Bronchial epithelial cell (primary cell): ENCODE results near the gene ADGRA3. TPM values are rescaled to one million over a fixed set of nuclear protein-coding genes. Genes with fewer than 3 reads are reported as not detected.
"Not testable (repeated sequence)": the region's sequence is repeated elsewhere in the genome, so short reads cannot be mapped to it uniquely, and the experiment has no call there.

Source experiments
- DNase-seq: peaks from one replicate; pipeline ENCODE4 v3.0.0-alpha.2; 2010; ENCODE audit warnings: low read depth
- FAIRE-seq: peaks from 2 replicates; lab custom pipeline; 2011; peaks lifted over from hg19 to GRCh38; lab: Jason Lieb, UNC
- H3K27me3 ChIP-seq: 2 replicates; pipeline ENCODE4 v1.5.1; 2011; ENCODE audit warnings: low read length; ENCODE audit not compliant: control insufficient read depth, insufficient read depth
- H3K36me3 ChIP-seq: 2 replicates; pipeline ENCODE4 v1.5.1; 2011; ENCODE audit warnings: low read length; ENCODE audit not compliant: control insufficient read depth, insufficient read depth
- H3K4me3 ChIP-seq: 2 replicates; pipeline ENCODE4 v1.5.1; 2011; ENCODE audit warnings: mild to moderate bottlenecking, low read depth, low read length, control low read depth
- total RNA-seq: library from RNA; depleted of rRNA; stranded (reverse); fragments of >200 nt; gene quantifications from 2 replicates; pipeline ENCODE4 v1.2.1, GENCODE V29; 2014
- TF ChIP-seq, protein P1 (sequence below): IDR thresholded peaks from 2 replicates; pipeline ENCODE4 v1.5.1; 2011; ENCODE audit warnings: mild to moderate bottlenecking, moderate library complexity, low read length, control low read depth, inconsistent platforms; ENCODE audit not compliant: insufficient read depth, severe bottlenecking

The ADGRA3 gene
- total RNA-seq, 1 donor from 2014 or later: 34.2 TPM

DNA sequence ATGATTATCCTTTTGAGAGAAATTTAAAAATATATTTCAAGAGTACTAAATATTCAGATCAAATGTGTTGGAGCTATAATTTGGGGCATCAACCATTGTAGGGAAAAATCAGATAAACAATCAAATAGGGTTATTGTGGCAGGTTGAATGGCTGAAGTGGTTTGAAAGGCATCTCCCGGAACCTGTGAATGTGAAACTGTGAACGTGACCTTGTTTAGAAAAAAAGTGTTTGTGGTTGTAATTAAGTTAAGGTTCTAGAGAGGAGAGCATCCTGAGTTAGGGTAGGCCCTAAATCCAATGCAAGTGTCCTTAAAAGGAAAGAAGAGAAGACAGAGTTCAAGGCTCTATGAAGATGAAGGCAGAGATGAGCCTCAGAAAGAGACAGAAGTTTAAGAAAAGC lies 37.4 kb downstream of the ADGRA3 start:
- no peaks in the 10 kb centered on the region for H3K27me3 ChIP-seq

GRCh38 chr4:22477813-22478182 lies 38.1 kb downstream of the ADGRA3 start:
- H3K27me3 ChIP-seq: no peaks in the 10 kb centered on the region
- FAIRE-seq (no peak), DNase-seq (no peak)
- no peaks in the 10 kb centered on the region for H3K36me3 ChIP-seq
- no peak overlapping the region for H3K4me3 ChIP-seq
- TF ChIP-seq, protein P1, sequence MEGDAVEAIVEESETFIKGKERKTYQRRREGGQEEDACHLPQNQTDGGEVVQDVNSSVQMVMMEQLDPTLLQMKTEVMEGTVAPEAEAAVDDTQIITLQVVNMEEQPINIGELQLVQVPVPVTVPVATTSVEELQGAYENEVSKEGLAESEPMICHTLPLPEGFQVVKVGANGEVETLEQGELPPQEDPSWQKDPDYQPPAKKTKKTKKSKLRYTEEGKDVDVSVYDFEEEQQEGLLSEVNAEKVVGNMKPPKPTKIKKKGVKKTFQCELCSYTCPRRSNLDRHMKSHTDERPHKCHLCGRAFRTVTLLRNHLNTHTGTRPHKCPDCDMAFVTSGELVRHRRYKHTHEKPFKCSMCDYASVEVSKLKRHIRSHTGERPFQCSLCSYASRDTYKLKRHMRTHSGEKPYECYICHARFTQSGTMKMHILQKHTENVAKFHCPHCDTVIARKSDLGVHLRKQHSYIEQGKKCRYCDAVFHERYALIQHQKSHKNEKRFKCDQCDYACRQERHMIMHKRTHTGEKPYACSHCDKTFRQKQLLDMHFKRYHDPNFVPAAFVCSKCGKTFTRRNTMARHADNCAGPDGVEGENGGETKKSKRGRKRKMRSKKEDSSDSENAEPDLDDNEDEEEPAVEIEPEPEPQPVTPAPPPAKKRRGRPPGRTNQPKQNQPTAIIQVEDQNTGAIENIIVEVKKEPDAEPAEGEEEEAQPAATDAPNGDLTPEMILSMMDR: no peak

More for the DNA sequence above, 37.4 kb downstream of the ADGRA3 start:
- TF ChIP-seq, protein P1: no peak
- DNase-seq (no peak), FAIRE-seq (no peak)
- Histone ChIP-seq H3K4me3 (no peak overlapping the region), H3K36me3 (no peaks in the 10 kb centered on the region)

- Histone ChIP-seq H3K4me3 (no peak overlapping the region), H3K36me3 (no peaks in the 10 kb centered on the region), H3K27me3 (no peaks in the 10 kb centered on the region)
- FAIRE-seq (no peak), DNase-seq (no peak)
- TF ChIP-seq, protein P1: no peak
These were observed 38.6 kb downstream of the ADGRA3 start for GRCh38 chr4:22477136-22477812.

DNA sequence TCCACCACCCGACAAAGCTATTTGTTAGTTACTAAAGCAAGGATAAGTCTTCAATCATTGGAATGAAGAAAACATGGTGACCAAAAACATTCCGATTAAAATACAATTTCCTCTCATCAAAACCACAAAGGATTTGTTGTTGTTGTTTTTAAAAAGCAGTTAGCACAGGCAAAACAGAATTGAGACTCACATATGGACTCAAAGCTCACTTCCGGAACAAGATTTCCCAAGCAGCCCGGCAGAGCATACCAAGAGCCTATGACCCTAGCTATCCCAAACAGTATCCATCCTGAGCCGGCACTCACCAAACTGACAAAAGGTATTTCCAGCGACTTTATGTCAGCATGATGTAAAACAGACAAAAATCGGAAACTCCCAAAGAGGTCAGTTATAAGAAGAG lies 39.9 kb downstream of the ADGRA3 start:
- DNase-seq (no peak), FAIRE-seq (no peak)
- no peaks in the 10 kb centered on the region for H3K27me3 ChIP-seq
- H3K4me3 ChIP-seq: no peak overlapping the region
- TF ChIP-seq, protein P1: no peak
- no peaks in the 10 kb centered on the region for H3K36me3 ChIP-seq

GRCh38 chr4:22475311-22475646 lies 40.6 kb downstream of the ADGRA3 start:
- not testable (repeated sequence) for H3K27me3 ChIP-seq, FAIRE-seq, DNase-seq, H3K4me3 ChIP-seq, H3K36me3 ChIP-seq

DNA sequence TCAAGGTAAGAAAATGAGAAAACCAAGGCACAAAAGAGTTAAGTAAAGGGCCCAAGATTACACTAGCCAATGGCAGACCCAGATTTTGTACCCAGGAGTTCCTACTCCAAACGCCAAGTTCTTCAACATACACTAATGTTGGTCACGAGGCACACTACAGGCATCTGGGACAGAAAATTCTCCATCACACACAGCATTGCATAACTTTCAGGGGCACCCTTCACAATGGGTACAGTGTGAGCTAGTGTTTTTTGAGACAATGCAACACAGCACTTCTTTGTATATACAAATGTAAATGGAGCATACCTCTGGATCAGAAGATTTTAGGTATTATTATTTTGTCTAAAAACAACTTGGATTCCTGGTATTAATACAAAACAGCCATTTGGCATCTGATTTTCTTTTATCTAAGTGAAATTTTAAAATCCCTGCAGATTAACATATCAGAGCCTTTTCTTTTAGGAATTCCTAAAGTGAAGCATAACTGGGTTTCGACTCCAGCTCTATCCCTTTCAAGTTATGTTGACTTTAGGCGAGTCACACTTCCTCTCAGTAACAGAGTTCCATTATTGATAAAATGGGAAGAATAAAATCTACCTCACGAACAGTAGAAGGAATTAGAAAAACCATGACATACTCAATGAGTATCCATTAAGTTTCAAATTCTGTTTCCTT lies 41.1 kb downstream of the ADGRA3 start:
- FAIRE-seq (no peak), DNase-seq (peak; percentile 69)
- Histone ChIP-seq H3K36me3 (peaks cover 2% of the 10 kb centered on the region), H3K27me3 (no peaks in the 10 kb centered on the region), H3K4me3 (no peak overlapping the region)
- TF ChIP-seq, protein P1: no peak
